ENCODE data around the gene OTOS.
A peak's percentile ranks its signal among the peaks of the same experiment; 100 is the strongest.

The OTOS gene

GRCh38 chr2:240155048-240155744 is 14.7 kb upstream of the OTOS start:
- no peak for DNase-seq (ENCODE audit: extremely low spot score)
- TF ChIP-seq, protein P1, sequence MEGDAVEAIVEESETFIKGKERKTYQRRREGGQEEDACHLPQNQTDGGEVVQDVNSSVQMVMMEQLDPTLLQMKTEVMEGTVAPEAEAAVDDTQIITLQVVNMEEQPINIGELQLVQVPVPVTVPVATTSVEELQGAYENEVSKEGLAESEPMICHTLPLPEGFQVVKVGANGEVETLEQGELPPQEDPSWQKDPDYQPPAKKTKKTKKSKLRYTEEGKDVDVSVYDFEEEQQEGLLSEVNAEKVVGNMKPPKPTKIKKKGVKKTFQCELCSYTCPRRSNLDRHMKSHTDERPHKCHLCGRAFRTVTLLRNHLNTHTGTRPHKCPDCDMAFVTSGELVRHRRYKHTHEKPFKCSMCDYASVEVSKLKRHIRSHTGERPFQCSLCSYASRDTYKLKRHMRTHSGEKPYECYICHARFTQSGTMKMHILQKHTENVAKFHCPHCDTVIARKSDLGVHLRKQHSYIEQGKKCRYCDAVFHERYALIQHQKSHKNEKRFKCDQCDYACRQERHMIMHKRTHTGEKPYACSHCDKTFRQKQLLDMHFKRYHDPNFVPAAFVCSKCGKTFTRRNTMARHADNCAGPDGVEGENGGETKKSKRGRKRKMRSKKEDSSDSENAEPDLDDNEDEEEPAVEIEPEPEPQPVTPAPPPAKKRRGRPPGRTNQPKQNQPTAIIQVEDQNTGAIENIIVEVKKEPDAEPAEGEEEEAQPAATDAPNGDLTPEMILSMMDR (IDR thresholded peaks at IDR 0.05; ENCODE audit: control extremely low read depth, extremely low read depth, low read depth, missing control alignments): no peak
- ChIA-PET CTCF (interaction anchor here (1.6 to 2.1 kb wide), 2 partner anchors 11 to 94 kb away, joined by 5 to 6 read pairs; no protein-coding TSS in a partner anchor), POLR2A (no interaction called here)

DNA sequence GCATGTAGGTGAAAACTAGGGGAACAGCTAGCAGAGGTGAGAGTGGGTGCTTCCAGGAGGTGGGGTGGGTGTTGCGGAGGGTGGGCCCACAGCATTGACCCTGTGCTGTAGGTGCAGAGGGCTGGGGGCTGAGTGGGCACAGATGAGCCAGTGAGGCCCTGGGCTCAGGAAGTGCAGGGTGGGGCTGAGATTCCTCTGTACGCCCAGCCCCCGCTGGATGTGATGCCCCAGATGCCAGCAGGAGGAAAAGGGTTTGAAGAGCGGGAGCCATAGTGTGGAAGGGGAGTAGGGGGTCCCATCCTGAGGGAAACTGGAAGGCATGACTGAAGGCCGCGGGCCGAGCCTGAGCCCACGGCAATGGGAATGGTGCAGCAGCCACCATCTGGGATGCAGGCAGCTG is 14.1 kb upstream of the OTOS start:
- CTCF ChIA-PET: interaction anchor here (0.8 to 1.6 kb wide), 2 partner anchors 11 to 94 kb away, joined by 3 to 5 read pairs; no protein-coding TSS in a partner anchor
- no peak for DNase-seq (ENCODE audit: extremely low spot score)
- POLR2A ChIA-PET: no interaction called here
- TF ChIP-seq, protein P1 (IDR thresholded peaks at IDR 0.05; ENCODE audit: control extremely low read depth, extremely low read depth, low read depth, missing control alignments): no peak

GRCh38 chr2:240153418-240153817 is 13.0 kb upstream of the OTOS start:
- ChIA-PET CTCF (interaction anchor here (0.8 to 1.9 kb wide), 2 partner anchors 9 to 10 kb away, joined by 3 to 12 read pairs; no protein-coding TSS in a partner anchor), POLR2A (no interaction called here)

DNA sequence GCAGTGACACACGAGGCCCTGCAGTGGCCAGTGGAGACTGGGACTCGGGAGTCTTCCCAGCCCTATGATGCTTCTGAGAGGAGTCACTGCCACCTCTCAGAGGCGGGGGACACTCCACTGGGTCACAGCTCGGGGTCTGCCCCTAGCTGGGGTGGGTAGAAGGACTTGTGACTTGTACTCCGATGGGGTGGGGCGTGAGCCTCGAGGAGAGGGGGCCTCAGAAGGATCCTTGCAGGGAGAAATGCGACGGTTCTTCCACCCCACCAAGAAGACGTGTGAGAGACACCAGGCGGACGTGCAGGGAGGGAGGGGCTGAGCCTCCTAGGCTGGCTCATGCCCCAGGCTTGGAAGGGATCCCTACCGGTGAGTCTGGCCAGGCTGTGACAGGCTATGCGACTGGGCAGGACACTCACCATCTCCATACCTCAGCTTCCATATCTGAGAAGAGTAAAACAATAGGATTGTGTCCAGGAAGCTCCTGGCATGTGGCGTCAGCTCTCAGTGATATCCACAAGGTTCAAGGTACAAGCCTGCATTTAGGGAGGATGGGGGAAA is 11.1 kb upstream of the OTOS start:
- TF ChIP-seq, protein P1 (IDR thresholded peaks at IDR 0.05; ENCODE audit: control extremely low read depth, extremely low read depth, low read depth, missing control alignments): no peak
- DNase-seq (ENCODE audit: extremely low spot score): no peak
- ChIA-PET POLR2A (no interaction called here), CTCF (interaction anchor here (1.4 to 1.9 kb wide), 2 partner anchors 8 kb away, joined by 4 to 12 read pairs; no protein-coding TSS in a partner anchor)

More at GRCh38 chr2:240153418-240153817, 13.0 kb upstream of the OTOS start:
- TF ChIP-seq, protein P1 (IDR thresholded peaks at IDR 0.05; ENCODE audit: control extremely low read depth, extremely low read depth, low read depth, missing control alignments): no peak
- DNase-seq (ENCODE audit: extremely low spot score): no peak

DNA sequence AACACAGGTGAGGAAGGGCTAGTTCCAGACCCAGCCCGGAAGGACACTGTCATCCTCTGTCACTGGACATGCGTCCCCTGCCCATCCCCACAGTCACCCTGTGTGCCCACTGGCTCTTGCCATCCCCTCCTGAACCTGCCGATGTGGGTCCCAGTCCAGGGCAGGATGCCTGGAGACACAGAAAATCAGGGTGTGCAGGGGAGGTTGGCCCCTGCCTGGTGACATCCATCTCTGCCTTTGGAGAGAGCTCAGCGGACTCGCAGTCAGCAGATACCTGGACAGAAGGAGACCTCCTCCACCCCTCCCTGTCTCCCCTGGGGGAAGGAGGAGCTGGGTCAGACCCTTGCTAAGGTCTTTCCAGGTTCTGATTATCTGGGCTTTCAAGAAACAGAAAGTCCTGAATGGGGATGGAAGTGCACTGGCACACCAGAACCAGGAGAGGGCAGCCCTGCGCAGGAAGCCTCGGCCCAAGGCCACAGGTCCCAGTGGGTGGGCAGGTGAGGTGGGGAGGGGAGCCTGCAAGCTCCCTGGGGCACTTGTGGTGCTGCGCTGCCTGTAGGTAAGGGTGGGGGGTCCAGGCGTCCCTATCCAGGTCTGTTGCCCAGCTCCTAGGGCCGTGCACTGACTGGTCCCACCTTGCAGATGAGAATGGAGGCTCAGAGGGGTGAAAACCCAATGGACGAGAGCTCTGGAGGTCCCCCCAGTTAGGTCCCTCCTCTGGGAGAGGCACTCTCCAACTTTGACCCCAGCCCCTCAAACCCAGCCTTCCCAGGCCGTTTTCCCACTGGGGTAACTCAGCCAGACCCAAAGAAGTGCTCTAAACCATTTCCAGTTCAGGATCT is 9.7 kb upstream of the OTOS start:
- CTCF ChIA-PET: interaction anchor here (1.4 to 1.7 kb wide), 5 partner anchors 10 to 89 kb away, joined by 3 to 11 read pairs (median 3); no protein-coding TSS in a partner anchor
- TF ChIP-seq, protein P1 (IDR thresholded peaks at IDR 0.05; ENCODE audit: control extremely low read depth, extremely low read depth, low read depth, missing control alignments): peak; percentile 85
- POLR2A ChIA-PET: no interaction called here
- peak; percentile 76 for DNase-seq (ENCODE audit: extremely low spot score)

- POLR2A ChIA-PET: no interaction called here
- CTCF ChIA-PET: interaction anchor here (1.3 kb wide), 1 partner anchor 8 kb away, joined by 3 read pairs; the partner anchor contains the start of gene OTOS
- no peak for DNase-seq (ENCODE audit: extremely low spot score)
- TF ChIP-seq, protein P1 (IDR thresholded peaks at IDR 0.05; ENCODE audit: control extremely low read depth, extremely low read depth, low read depth, missing control alignments): no peak
These were observed 7.6 kb upstream of the OTOS start for GRCh38 chr2:240147911-240148587.
